ENCODE measurements around the gene CDKL4.

DNA sequence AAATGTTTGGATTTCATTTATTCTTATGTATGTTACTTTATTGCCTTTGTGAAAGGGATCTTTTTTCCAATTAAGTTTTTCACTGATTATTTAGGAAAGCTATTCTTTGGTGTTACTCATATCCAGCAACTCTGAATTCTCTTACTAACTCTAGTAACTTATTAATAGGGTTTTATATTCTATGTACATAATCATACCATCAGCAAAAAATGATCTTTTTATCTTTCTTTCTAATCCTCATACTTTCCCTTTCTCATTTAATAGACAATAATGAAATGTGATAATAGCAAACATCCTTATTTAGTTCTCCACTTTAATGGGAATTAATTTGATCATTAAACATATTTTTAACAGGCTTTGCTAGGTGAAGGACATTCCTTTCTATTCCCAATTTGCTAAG is 12.3 kb upstream of the CDKL4 start:
- TF ChIP-seq, protein P1, sequence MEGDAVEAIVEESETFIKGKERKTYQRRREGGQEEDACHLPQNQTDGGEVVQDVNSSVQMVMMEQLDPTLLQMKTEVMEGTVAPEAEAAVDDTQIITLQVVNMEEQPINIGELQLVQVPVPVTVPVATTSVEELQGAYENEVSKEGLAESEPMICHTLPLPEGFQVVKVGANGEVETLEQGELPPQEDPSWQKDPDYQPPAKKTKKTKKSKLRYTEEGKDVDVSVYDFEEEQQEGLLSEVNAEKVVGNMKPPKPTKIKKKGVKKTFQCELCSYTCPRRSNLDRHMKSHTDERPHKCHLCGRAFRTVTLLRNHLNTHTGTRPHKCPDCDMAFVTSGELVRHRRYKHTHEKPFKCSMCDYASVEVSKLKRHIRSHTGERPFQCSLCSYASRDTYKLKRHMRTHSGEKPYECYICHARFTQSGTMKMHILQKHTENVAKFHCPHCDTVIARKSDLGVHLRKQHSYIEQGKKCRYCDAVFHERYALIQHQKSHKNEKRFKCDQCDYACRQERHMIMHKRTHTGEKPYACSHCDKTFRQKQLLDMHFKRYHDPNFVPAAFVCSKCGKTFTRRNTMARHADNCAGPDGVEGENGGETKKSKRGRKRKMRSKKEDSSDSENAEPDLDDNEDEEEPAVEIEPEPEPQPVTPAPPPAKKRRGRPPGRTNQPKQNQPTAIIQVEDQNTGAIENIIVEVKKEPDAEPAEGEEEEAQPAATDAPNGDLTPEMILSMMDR (conservative IDR thresholded peaks at IDR 0.05; ENCODE audit: low read depth, low read length): no peak
- no peak for TF ChIP-seq EZH2 (IDR thresholded peaks at IDR 0.05; ENCODE audit: borderline replicate concordance, low read depth, low read length, poor library complexity, severe bottlenecking)

Measured in A673 (cell line).